IMR-90 (cell line): ENCODE results near the gene SLC30A1. TPM values are rescaled to one million over a fixed set of nuclear protein-coding genes. Genes with fewer than 3 reads are reported as not detected.

Experiments used
- ATAC-seq: fragments of 200-7000 bp; cut with Tn5 transposase; 2 replicates; pipeline ENCODE4 v1.9.1; 2020; ENCODE audit warnings: low read depth, mild to moderate bottlenecking, moderate library complexity
- BruUV-seq: library from RNA; stranded (reverse); fragments of 400-500 nt; replicated peaks from 2 replicates; lab custom pipeline; 2021; lab: Mats Ljungman, UMichigan
- CTCF ChIA-PET: fragments of 300-600 bp; formaldehyde crosslinking; extraction: SDS; loops from one replicate; lab custom pipeline; 2021; ENCODE audit warnings: antibody characterized with exemption; lab: Yijun Ruan, JAX
- POLR2A ChIA-PET: fragments of 300-600 bp; sonication (Branson Sonifier 250); formaldehyde crosslinking; loops from one replicate; lab custom pipeline; 2022; ENCODE audit warnings: antibody characterized with exemption; ENCODE audit not compliant: unreplicated experiment; lab: Charles Lee
- DNase-seq: peaks from one replicate; pipeline ENCODE4 v3.0.0; 2013
- H2AFZ ChIP-seq: replicated peaks from 2 replicates; pipeline ENCODE3; 2013; ENCODE audit warnings: low read length, mild to moderate bottlenecking; ENCODE audit not compliant: poor library complexity
- H2AK5ac ChIP-seq: 2 replicates; pipeline ENCODE4 v1.6.1; 2013; ENCODE audit warnings: low read depth, low read length, inconsistent platforms
- H2AK9ac ChIP-seq: replicated peaks from 2 replicates; pipeline ENCODE3; 2013; ENCODE audit warnings: mild to moderate bottlenecking, low read depth, low read length, moderate library complexity; ENCODE audit not compliant: poor library complexity
- H2BK120ac ChIP-seq: 2 replicates; pipeline ENCODE4 v1.6.1; 2013; ENCODE audit warnings: low read depth, low read length, inconsistent platforms
- H2BK15ac ChIP-seq: 3 replicates; pipeline ENCODE4 v1.6.1; 2013; ENCODE audit warnings: low read depth, low read length, inconsistent platforms
- H2BK20ac ChIP-seq: 2 replicates; pipeline ENCODE4 v1.6.1; 2013; ENCODE audit warnings: low read depth, mild to moderate bottlenecking, inconsistent platforms, low read length, moderate library complexity
- H2BK5ac ChIP-seq: 2 replicates; pipeline ENCODE4 v1.6.1; 2013; ENCODE audit warnings: mild to moderate bottlenecking, low read depth, low read length, inconsistent platforms; ENCODE audit not compliant: poor library complexity, severe bottlenecking
- H3K14ac ChIP-seq: replicated peaks from 2 replicates; pipeline ENCODE4 v1.6.1; 2013; ENCODE audit warnings: low read depth, low read length, inconsistent platforms
- H3K18ac ChIP-seq: 2 replicates; pipeline ENCODE4 v1.6.1; 2013; ENCODE audit warnings: low read depth, low read length, control low read depth
- H3K23ac ChIP-seq: 2 replicates; pipeline ENCODE4 v1.6.1; 2013; ENCODE audit warnings: low read depth, low read length, inconsistent platforms
- H3K27ac ChIP-seq: 2 replicates; pipeline ENCODE4 v1.5.1; 2013; ENCODE audit warnings: mild to moderate bottlenecking, control low read depth, low read length; ENCODE audit not compliant: insufficient read depth
- H3K27me3 ChIP-seq: 2 replicates; pipeline ENCODE4 v1.6.1; 2013; ENCODE audit warnings: low read length; ENCODE audit not compliant: control insufficient read depth, insufficient read depth
- H3K36me3 ChIP-seq: 2 replicates; pipeline ENCODE4 v1.6.1; 2013; ENCODE audit warnings: low read length, mixed read lengths; ENCODE audit not compliant: control insufficient read depth, insufficient read depth
- H3K4ac ChIP-seq: 2 replicates; pipeline ENCODE4 v1.6.1; 2013; ENCODE audit warnings: low read depth, low read length, inconsistent platforms
- H3K4me1 ChIP-seq: 2 replicates; pipeline ENCODE4 v1.6.1; 2013; ENCODE audit warnings: low read length, mixed read lengths; ENCODE audit not compliant: control insufficient read depth, insufficient read depth
- H3K4me2 ChIP-seq: 2 replicates; pipeline ENCODE4 v1.6.1; 2013; ENCODE audit warnings: low read depth, mild to moderate bottlenecking, control low read depth, low read length, moderate library complexity
- H3K4me3 ChIP-seq: 2 replicates; pipeline ENCODE4 v1.5.1; 2013; ENCODE audit warnings: low read depth, mild to moderate bottlenecking, control low read depth, low read length, moderate library complexity; ENCODE audit not compliant: insufficient read depth
- H3K56ac ChIP-seq: 2 replicates; pipeline ENCODE4 v1.6.1; 2013; ENCODE audit warnings: low read length, inconsistent platforms; ENCODE audit not compliant: insufficient read depth; ENCODE audit errors: extremely low read depth
- H3K79me1 ChIP-seq, 2 experiments: 2 replicates each; pipeline ENCODE4 v1.6.1; 2013; ENCODE audit warnings: low read length in 2 of 2, inconsistent platforms in 1 of 2, low read depth in 1 of 2
- H3K9ac ChIP-seq: 2 replicates; pipeline ENCODE4 v1.6.1; 2013; ENCODE audit warnings: low read depth, low read length, control low read depth
- H3K9me1 ChIP-seq: 2 replicates; pipeline ENCODE4 v1.6.1; 2013; ENCODE audit warnings: low read length, inconsistent platforms; ENCODE audit not compliant: insufficient read depth
- H3K9me3 ChIP-seq: 2 replicates; pipeline ENCODE4 v1.6.1; 2013; ENCODE audit warnings: low read length; ENCODE audit not compliant: control insufficient read depth, insufficient read depth
- H4K20me1 ChIP-seq: 2 replicates; pipeline ENCODE4 v1.6.1; 2013; ENCODE audit warnings: low read length, inconsistent platforms; ENCODE audit not compliant: insufficient read depth
- H4K5ac ChIP-seq: 2 replicates; pipeline ENCODE4 v1.6.1; 2013; ENCODE audit warnings: mild to moderate bottlenecking, low read depth, low read length, control low read depth
- H4K8ac ChIP-seq, 2 experiments: 2 replicates each; pipeline ENCODE4 v1.6.1; 2013; ENCODE audit warnings: low read depth in 2 of 2, low read length in 2 of 2, control low read depth in 1 of 2, inconsistent platforms in 1 of 2
- H4K91ac ChIP-seq: 2 replicates; pipeline ENCODE4 v1.6.1; 2013; ENCODE audit warnings: low read depth, low read length, inconsistent platforms; ENCODE audit not compliant: insufficient read depth
- RAD21 ChIP-seq: IDR thresholded peaks from 2 replicates; pipeline ENCODE4 v1.6.1; 2012; ENCODE audit warnings: low read length, improper control_type of control experiment
- RFX5 ChIP-seq: IDR thresholded peaks from 2 replicates; pipeline ENCODE4 v1.8.0; 2012; ENCODE audit warnings: low read depth, mild to moderate bottlenecking, low read length, moderate library complexity
- WGBS, 2 experiments: methylation state at CpG; one replicate each; pipeline versions ENCODE4 v1.1.5 to v1.1.7; 2013; ENCODE audit warnings: missing lambda C conversion rate in 2 of 2; ENCODE audit not compliant: insufficient read length in 1 of 2; ENCODE audit errors: extremely low coverage in 2 of 2; 5-methylcytosine and 5-hydroxymethylcytosine counted together
- dilution Hi-C: fragments of 300-500 bp; cut with HindIII; formaldehyde crosslinking; loops from one replicate; pipeline ENCODE4 v1.14.3; 2018; ENCODE audit warnings: low sequenced_read_pairs; ENCODE audit not compliant: unreplicated experiment
- in situ Hi-C: fragments of 300-500 bp; cut with MboI; formaldehyde crosslinking; loops from 3 replicates; pipeline ENCODE4 v1.14.3; 2019; ENCODE audit warnings: low sequenced_read_pairs, inconsistent platforms, mixed read lengths
- intact Hi-C: fragments of 100-400 bp; cut with micrococcal nuclease; formaldehyde crosslinking; loops from 2 replicates; pipeline ENCODE4 v1.10.0; 2022
- polyA plus RNA-seq, 3 experiments: library from polyadenylated mRNA; depleted of rRNA; stranded (reverse); fragments of >200 nt; gene quantifications; 2 replicates each; pipeline ENCODE4 v1.2.3, GENCODE V29; 2012; ENCODE audit warnings: low replicate concordance in 1 of 3
- total RNA-seq: library from RNA; depleted of rRNA; stranded (reverse); fragments of >200 nt; gene quantifications from 2 replicates; pipeline ENCODE4 v1.2.3, GENCODE V29; 2012
- TF ChIP-seq, protein P1 (sequence below): conservative IDR thresholded peaks from 2 replicates; pipeline ENCODE4 v1.5.1; 2012; ENCODE audit warnings: mild to moderate bottlenecking, low read depth, low read length, improper control_type of control experiment

The SLC30A1 gene
- total and polyA plus RNA-seq, 2 of the 4 experiments (the other 2 are of a cell fraction), result 5.4 to 8.4 TPM

DNA sequence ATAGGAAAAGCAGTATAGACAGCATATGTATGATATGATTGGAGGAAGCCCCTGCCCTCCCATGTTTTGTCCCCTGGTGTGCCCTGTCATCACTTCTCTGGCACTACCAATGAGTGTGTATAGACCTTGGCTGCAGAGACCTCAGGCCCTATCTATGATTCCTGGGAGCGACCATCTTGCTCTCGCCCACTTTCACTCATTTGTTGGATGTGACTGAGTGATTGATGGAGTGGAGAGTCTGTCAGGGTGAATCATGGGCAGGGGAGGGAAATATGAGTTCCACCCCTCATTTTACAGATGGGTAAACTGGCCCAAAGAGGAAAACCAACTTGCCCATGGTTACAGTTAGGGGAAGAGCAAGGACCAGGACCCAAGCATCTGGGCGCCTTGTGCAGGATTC lies 14.9 kb downstream of the SLC30A1 start:
- no peak overlapping the region for H3K4me3 ChIP-seq
- H2BK20ac ChIP-seq, result no peak overlapping the region
- dilution Hi-C loops (no loop called here), in situ Hi-C loops (no loop called here), intact Hi-C loops (no loop called here)
- H4K20me1 ChIP-seq, result no peaks in the 10 kb centered on the region
- H3K9me3 ChIP-seq, result no peaks in the 10 kb centered on the region
- no peak overlapping the region for H4K91ac ChIP-seq
- no peaks in the 10 kb centered on the region for H3K79me1 ChIP-seq
- H3K14ac ChIP-seq, result no peak overlapping the region
- no peak overlapping the region for H3K27ac ChIP-seq
- no peak for TF ChIP-seq RFX5
- TF ChIP-seq RAD21, result no peak
- TF ChIP-seq, protein P1, sequence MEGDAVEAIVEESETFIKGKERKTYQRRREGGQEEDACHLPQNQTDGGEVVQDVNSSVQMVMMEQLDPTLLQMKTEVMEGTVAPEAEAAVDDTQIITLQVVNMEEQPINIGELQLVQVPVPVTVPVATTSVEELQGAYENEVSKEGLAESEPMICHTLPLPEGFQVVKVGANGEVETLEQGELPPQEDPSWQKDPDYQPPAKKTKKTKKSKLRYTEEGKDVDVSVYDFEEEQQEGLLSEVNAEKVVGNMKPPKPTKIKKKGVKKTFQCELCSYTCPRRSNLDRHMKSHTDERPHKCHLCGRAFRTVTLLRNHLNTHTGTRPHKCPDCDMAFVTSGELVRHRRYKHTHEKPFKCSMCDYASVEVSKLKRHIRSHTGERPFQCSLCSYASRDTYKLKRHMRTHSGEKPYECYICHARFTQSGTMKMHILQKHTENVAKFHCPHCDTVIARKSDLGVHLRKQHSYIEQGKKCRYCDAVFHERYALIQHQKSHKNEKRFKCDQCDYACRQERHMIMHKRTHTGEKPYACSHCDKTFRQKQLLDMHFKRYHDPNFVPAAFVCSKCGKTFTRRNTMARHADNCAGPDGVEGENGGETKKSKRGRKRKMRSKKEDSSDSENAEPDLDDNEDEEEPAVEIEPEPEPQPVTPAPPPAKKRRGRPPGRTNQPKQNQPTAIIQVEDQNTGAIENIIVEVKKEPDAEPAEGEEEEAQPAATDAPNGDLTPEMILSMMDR, result no peak
- peaks cover 4% of the 10 kb centered on the region; the same call in 1 of the 2 replicates for H3K27me3 ChIP-seq
- no peak overlapping the region for H2BK5ac ChIP-seq
- POLR2A ChIA-PET, result no interaction called here
- H2BK120ac ChIP-seq, result no peak overlapping the region
- H3K9me1 ChIP-seq, result no peaks in the 10 kb centered on the region
- CTCF ChIA-PET, result no interaction called here
- H4K5ac ChIP-seq, result no peak overlapping the region
- H2BK15ac ChIP-seq, result no peak overlapping the region
- H3K18ac ChIP-seq, result no peak overlapping the region
- peak overlapping the region; percentile 47 for H2AK9ac ChIP-seq
- ATAC-seq (no peak), DNase-seq (no peak)
- H3K4me1 ChIP-seq, result no peaks in the 10 kb centered on the region
- H3K4me2 ChIP-seq, result no peak overlapping the region
- no peak overlapping the region for H4K8ac ChIP-seq
- no peaks in the 10 kb centered on the region for H3K36me3 ChIP-seq
- no peak overlapping the region for H3K56ac ChIP-seq
- no peak overlapping the region for H3K4ac ChIP-seq
- no CpG with 5 or more reads among the region's 3 CpGs for WGBS, 2 experiments
- no peak overlapping the region for H2AFZ ChIP-seq
- H3K23ac ChIP-seq, result no peak overlapping the region
- no TSS peak for BruUV-seq
- H2AK5ac ChIP-seq, result no peak overlapping the region
- H3K9ac ChIP-seq, result no peak overlapping the region
